Astrocyte of the cerebellum (primary cell): Measurements from ENCODE around the gene SMARCA5.

Source experiments
- DNase-seq: peaks from one replicate; pipeline ENCODE4 v3.0.0-alpha.2; 2011; ENCODE audit warnings: low read depth
- H3K4me3 ChIP-seq: 2 replicates; pipeline ENCODE4 v1.5.1; 2011; ENCODE audit warnings: mild to moderate bottlenecking, low read depth, low read length, moderate library complexity
- in situ Hi-C: cut with HindIII; loops from 2 replicates; pipeline ENCODE4 v1.10.0; 2017; ENCODE audit warnings: low sequenced_read_pairs
- TF ChIP-seq, protein P1 (sequence below): IDR thresholded peaks from 2 replicates; pipeline ENCODE4 v1.5.1; 2012; ENCODE audit warnings: low read length, low read depth, moderate library complexity, mild to moderate bottlenecking; ENCODE audit errors: missing control alignments

SMARCA5 gene

DNA sequence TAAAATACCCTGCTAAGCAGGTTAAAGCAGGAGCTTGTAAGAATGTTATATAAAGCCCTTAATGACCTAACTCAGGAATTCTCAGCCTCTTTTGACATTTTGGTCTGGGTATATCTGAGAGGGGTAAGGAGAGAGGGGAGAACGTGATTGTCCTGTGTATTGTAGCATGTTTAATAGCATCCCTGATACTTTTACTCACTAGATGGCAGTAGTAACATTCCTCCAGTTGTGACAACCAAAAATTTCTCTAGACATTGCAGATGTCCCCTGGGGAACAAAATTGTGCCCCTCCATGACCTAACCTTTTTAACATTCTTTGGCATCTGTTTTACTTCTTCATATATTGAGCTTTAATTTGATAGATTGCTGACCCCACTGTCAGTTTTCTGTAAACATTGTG lies 17.9 kb downstream of the SMARCA5 start:
- TF ChIP-seq, protein P1, sequence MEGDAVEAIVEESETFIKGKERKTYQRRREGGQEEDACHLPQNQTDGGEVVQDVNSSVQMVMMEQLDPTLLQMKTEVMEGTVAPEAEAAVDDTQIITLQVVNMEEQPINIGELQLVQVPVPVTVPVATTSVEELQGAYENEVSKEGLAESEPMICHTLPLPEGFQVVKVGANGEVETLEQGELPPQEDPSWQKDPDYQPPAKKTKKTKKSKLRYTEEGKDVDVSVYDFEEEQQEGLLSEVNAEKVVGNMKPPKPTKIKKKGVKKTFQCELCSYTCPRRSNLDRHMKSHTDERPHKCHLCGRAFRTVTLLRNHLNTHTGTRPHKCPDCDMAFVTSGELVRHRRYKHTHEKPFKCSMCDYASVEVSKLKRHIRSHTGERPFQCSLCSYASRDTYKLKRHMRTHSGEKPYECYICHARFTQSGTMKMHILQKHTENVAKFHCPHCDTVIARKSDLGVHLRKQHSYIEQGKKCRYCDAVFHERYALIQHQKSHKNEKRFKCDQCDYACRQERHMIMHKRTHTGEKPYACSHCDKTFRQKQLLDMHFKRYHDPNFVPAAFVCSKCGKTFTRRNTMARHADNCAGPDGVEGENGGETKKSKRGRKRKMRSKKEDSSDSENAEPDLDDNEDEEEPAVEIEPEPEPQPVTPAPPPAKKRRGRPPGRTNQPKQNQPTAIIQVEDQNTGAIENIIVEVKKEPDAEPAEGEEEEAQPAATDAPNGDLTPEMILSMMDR, result peak; percentile 57
- in situ Hi-C loops, result no loop called here
- H3K4me3 ChIP-seq, result no peak overlapping the region
- DNase-seq, result no peak

DNA sequence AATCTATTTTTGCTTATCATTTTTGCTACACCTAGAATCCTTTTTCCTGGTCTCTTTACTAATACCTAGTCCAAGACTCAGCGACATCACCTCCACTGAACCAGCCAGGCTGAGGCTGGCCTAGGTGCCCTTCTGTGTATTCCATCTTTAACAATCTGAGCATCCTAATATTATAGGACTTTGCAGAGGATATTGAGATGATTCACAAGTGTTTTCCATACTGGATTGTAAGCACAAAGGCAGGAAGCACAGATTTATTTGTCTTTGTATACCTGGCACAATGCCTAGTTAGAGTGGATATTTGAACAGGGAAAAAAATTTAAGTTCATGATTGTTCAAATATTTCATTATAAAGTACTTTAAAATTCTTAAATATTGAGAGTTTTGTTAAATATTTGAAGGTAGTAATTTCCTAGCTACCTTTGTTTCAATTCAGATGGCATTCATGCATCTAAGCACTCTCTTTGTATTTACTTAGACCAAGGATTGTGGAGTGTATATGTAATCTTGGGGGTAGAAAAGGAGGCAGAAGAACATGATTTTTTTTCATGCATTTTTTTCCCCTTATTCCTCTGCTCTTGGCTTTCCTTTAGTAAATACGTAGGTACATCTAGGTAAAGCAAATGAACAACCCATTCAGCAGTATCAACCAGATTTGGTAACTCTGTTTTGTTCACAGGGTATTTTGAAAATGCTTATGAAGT lies 18.4 kb downstream of the SMARCA5 start:
- H3K4me3 ChIP-seq, result no peak overlapping the region
- in situ Hi-C loops, result no loop called here

DNA sequence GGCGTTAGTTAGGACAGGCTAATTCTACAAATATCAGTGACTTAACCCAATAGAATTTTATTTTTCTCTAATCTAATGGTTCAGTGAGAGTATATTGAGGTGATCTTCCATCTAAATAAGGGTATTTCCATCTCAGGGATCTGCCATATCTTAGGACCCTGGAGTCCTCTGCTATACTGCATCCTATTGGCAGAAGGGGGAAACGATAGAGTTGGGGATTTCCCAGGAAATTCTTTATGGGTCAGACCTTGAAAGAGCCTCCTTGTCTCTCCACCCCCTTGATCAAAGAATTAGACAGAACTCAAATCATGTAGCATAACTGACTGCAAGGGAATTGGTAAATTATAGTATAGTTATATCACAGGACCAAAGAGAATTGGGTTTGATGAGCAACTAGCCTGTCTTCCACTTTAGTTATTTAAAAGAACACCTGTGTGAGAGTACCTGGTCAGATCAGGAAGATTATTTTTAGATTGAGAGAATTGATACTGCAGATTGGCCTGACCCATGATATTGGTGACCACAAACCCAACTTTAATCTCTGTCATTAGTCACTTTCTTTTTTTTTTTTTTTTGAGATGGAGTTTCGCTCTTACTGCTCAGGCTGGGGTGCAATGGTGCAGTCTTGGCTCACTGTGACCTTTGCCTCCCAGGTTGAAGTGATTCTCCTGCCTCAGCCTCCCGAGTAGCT lies 25.6 kb downstream of the SMARCA5 start:
- in situ Hi-C loops, result no loop called here
- TF ChIP-seq, protein P1, result no peak
- H3K4me3 ChIP-seq, result no peak overlapping the region
- no peak for DNase-seq

More for the DNA sequence above, 18.4 kb downstream of the SMARCA5 start:
- peak; percentile 3 for DNase-seq
- TF ChIP-seq, protein P1, result no peak

- TF ChIP-seq, protein P1, result no peak
- DNase-seq, result no peak
- in situ Hi-C loops, result no loop called here
These were observed 26.1 kb downstream of the SMARCA5 start for GRCh38 chr4:143539670-143540023.

DNA sequence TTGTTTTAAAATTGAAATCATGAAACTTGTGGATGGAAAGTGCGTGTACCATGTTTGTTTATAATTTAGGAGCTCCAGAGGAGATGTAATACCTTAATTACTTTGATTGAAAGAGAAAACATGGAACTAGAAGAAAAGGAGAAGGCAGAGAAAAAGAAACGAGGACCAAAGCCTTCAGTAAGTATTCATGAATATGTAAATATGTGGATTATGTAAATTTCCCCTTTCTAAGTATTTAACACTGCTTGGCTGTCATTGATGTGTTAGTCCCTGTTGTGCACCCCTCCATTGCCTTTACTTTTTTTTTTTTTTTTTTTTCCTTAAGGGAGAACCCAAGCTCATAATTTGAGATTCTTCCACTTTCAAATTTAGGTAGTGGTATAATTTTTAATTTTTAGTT lies 36.4 kb downstream of the SMARCA5 start:
- in situ Hi-C loops, result no loop called here
- TF ChIP-seq, protein P1, result no peak
- DNase-seq, result no peak
- H3K4me3 ChIP-seq, result no peak overlapping the region

More at GRCh38 chr4:143539670-143540023, 26.1 kb downstream of the SMARCA5 start:
- no peak overlapping the region for H3K4me3 ChIP-seq

DNA sequence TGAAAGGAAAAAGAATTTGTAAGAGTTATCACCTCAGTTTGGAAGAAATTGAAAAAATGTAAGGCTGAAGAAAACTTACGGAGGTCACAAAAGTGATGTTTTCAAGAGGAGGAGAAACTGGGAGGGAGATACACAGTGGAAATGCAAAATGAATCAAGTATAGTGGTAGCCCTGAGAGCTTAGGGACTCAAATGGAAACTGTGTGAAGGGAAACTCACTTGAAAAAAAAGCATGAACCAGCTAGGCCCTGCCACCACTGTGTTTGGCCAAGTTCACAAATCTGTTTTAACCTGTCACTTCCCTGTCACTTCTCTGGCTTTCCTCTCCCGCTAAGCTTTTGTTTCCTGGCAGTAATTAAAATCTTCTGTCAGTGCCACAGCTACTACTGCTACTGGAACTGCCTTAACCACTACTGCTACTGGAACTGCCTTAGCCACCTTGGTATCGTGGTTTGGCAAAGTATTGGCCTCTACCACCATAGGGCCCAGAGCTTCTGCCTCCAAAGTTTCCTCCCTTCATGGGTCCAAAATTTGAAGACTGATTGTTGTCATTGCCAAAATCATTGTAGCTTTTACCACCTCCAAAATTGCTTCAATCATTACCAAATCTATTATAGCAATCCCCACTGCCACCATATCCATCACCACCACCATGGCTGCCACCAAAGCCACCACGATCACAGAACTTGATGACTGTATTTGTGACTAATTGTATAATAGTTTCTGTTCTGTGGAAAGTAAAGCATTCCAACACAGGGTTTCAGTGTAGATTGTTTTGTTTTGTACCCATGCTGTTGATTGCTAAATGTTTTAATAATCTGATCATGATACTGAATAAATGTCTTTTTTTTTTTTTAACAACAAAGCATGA lies 41.5 kb downstream of the SMARCA5 start:
- TF ChIP-seq, protein P1, result no peak
- no peak for DNase-seq
- H3K4me3 ChIP-seq, result no peak overlapping the region
- in situ Hi-C loops, result no loop called here
